GM12892 (cell line): ENCODE data around the gene KRT72.

Experiments used
- DNase-seq: peaks from one replicate; pipeline ENCODE4 v3.0.0; 2011; ENCODE audit not compliant: insufficient read length
- FAIRE-seq: peaks from 2 replicates; lab custom pipeline; 2011; peaks lifted over from hg19 to GRCh38; lab: Jason Lieb, UNC
- POLR2A ChIP-seq: IDR thresholded peaks from 2 replicates; pipeline ENCODE4 v1.6.1; 2011; ENCODE audit warnings: low read depth, low read length, control low read depth
- POLR2AphosphoS5 ChIP-seq: IDR thresholded peaks from 2 replicates; pipeline ENCODE4 v1.6.1; 2011; ENCODE audit warnings: low read depth, low read length, control low read depth
- TAF1 ChIP-seq: IDR thresholded peaks from 2 replicates; pipeline ENCODE4 v1.6.1; 2011; ENCODE audit warnings: low read depth, mild to moderate bottlenecking, control low read depth, low read length, borderline replicate concordance

The KRT72 gene

GRCh38 chr12:52551216-52551865 lies 49.9 kb downstream of the KRT72 start:
- FAIRE-seq: no peak
- DNase-seq: no peak
- TF ChIP-seq POLR2AphosphoS5 (no peak), POLR2A (no peak), TAF1 (no peak)

DNA sequence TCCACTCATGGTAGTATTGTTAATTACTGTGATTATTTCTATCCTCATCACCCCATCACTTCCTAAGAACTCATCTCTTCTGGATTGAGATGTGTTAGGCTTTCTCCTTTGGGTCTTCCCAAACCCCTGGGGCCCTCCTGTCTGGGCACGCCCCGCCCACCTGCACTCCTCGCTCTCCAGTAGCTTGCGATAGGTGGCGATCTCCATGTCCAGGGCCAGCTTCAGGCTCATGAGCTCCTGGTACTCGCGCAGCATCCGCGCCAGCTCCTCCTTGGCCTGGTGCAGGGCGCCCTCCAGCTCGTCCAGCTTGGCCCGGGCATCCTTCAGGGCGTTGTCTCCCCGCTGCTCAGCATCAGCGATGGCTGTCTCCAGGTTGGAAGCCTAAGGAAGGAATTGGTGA lies 55.1 kb downstream of the KRT72 start:
- TF ChIP-seq POLR2A (no peak), POLR2AphosphoS5 (no peak), TAF1 (no peak)
- DNase-seq (no peak), FAIRE-seq (no peak)

- no peak for FAIRE-seq
- no peak for TF ChIP-seq POLR2AphosphoS5
- no peak for DNase-seq
These were observed 57.0 kb downstream of the KRT72 start for GRCh38 chr12:52543985-52544883.

DNA sequence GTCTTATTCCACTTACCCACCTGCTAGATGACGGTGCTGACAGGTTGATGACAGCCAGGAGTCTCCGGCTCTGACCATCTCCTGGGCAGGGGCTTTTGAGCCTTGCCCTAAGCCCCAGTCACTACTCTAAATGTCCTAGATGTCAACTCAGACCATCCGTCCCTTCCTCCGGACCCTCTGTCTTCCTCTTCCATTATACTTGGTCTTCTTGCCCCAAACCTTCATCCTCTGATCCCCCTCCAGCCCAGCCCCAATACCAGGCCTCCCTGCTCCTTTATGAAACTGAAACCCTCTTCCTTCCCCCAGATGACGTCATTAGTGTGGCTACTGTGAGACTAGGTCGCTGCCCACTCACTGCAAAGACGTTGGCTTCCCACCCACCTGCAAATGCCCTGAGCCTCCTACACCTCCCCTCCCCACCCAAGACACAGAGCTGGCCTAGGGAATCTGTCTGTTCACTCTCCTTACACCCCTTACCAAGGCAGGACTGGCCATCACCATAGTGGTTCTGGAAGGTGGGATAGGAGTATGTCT lies 58.4 kb downstream of the KRT72 start:
- TF ChIP-seq TAF1: no peak
- no peak for TF ChIP-seq POLR2AphosphoS5
- TF ChIP-seq POLR2A: no peak
- no peak for FAIRE-seq

DNA sequence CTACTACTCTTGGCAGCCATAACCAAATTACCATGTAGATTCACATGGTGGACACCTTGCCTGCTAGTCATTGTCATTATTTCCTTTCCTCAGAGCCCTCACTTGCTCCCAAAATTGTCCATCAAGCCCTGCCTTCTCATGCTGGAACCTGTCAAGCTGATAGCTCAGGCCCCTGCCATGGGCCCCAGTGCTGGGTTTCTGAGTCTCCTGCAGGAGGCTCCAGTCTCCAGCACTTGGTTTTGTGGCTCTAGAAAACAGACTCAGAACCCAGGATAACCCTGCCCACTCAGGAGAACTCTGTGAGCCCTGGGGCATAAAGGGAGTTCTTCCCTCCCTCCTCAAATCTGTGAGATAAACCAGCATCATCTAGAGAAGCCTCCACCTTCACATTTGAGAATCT lies 59.1 kb downstream of the KRT72 start:
- DNase-seq (no peak), FAIRE-seq (no peak)
- no peak for TF ChIP-seq POLR2A
- no peak for TF ChIP-seq POLR2AphosphoS5
- TF ChIP-seq TAF1: no peak

More for the DNA sequence above, 58.4 kb downstream of the KRT72 start:
- DNase-seq: no peak

GRCh38 chr12:52541709-52542108 lies 59.6 kb downstream of the KRT72 start:
- TF ChIP-seq TAF1: no peak
- TF ChIP-seq POLR2A: no peak
- TF ChIP-seq POLR2AphosphoS5: no peak
- DNase-seq (no peak), FAIRE-seq (no peak)

DNA sequence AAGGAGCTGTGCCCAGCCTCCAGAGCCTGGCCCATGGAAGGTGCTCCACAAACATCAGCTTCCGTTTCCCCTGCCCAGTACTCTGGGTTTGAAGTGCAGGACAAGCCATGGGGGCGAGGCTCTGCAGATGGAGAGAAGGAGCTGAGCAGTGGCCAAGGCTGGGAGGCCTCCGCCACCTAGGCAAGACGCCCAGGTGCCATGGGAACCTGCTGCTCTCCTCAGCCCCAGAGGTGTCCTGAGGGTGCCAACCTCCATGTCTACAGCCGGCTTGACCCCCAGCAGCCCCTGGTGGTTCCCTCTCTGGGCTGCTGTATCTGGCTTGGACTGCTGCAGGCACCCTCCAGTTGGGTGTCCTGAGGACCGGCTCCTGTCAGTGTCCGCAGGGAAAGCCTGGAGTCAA lies 60.7 kb downstream of the KRT72 start:
- TF ChIP-seq TAF1 (no peak), POLR2A (no peak), POLR2AphosphoS5 (no peak)
- DNase-seq (no peak), FAIRE-seq (no peak)

GRCh38 chr12:52539821-52540173 lies 61.5 kb downstream of the KRT72 start:
- no peak for DNase-seq
- no peak for FAIRE-seq
- TF ChIP-seq POLR2A (no peak), TAF1 (no peak), POLR2AphosphoS5 (no peak)

- no peak for DNase-seq
- TF ChIP-seq TAF1: no peak
- TF ChIP-seq POLR2AphosphoS5: no peak
- TF ChIP-seq POLR2A: no peak
- no peak for FAIRE-seq
These were observed 62.0 kb downstream of the KRT72 start for GRCh38 chr12:52539083-52539820.

DNA sequence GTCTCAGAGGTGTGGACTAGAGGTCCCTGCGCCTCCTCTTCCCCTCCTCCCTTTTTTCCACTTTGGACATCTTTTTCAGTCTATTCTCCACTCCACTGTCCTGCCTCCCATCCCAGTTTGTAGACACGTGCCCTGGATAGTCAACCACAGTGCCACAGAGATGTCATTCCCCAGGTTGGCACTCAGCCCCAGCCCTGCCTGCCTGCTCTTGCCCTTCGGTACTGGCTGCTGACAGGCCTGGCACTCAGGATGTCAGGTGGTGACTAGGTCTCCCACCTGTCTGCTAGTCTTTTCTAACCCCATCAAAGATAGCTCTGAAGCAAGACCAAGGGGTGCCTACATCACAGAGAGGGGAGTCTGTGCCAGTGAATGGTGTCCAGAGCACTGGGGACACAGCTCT lies 64.2 kb downstream of the KRT72 start:
- FAIRE-seq (no peak), DNase-seq (no peak)
- TF ChIP-seq POLR2A (no peak), TAF1 (no peak), POLR2AphosphoS5 (no peak)
